8988T (cell line): ENCODE data around the gene BOC.
"Not testable (repeated sequence)": the region's sequence is repeated elsewhere in the genome, so short reads cannot be mapped to it uniquely, and the experiment has no call there.

Experiments
- DNase-seq: peaks from one replicate; pipeline ENCODE4 v3.0.0; 2011

The BOC gene, protein sequence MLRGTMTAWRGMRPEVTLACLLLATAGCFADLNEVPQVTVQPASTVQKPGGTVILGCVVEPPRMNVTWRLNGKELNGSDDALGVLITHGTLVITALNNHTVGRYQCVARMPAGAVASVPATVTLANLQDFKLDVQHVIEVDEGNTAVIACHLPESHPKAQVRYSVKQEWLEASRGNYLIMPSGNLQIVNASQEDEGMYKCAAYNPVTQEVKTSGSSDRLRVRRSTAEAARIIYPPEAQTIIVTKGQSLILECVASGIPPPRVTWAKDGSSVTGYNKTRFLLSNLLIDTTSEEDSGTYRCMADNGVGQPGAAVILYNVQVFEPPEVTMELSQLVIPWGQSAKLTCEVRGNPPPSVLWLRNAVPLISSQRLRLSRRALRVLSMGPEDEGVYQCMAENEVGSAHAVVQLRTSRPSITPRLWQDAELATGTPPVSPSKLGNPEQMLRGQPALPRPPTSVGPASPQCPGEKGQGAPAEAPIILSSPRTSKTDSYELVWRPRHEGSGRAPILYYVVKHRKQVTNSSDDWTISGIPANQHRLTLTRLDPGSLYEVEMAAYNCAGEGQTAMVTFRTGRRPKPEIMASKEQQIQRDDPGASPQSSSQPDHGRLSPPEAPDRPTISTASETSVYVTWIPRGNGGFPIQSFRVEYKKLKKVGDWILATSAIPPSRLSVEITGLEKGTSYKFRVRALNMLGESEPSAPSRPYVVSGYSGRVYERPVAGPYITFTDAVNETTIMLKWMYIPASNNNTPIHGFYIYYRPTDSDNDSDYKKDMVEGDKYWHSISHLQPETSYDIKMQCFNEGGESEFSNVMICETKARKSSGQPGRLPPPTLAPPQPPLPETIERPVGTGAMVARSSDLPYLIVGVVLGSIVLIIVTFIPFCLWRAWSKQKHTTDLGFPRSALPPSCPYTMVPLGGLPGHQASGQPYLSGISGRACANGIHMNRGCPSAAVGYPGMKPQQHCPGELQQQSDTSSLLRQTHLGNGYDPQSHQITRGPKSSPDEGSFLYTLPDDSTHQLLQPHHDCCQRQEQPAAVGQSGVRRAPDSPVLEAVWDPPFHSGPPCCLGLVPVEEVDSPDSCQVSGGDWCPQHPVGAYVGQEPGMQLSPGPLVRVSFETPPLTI

DNA sequence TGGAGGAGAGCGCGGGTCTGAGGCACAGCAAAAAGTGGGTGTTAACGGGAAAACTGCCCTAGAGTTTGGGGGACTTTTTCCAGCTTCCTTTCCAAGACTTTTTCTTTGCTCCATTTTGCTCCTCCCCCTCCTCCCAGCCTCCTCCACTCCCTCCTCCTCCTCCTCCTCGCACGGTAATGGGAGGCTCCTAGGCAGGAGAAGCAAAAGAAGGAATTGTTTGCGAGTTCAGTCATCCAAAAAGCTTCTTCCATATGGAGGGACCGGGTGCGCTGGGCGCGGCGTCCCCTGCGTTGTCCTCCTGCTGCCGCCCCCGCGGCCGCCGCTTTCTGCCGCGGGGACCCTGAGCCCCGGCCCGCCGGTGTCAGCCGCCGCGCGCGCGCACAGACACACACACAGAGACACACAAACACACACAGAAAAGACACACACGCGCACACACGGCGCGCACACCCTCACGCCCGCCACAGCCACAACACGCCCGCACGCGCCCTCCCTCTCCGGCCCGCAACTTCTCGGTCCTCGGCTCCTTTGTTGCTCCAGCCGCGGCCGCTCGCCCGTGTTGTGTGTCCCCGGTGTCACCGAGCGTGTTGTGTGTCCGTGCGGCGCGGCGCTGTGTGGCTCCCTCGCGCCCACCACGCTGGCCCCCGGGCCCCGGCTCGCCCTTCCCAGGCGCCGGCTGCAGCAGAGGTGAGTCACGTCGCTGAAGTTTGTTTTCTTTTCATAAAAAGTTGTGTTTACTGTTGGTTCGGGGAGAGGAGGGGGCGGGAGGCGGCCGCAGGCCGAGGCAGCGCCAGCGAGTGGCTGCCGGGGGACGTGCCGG, at the start of gene BOC:
Gene BOC, plus strand, starts transcription at position 228 of the 820 bp plus-strand sequence. CDS start 38,246 bp downstream, outside the sequence.
- DNase-seq = peak; percentile 53

DNA sequence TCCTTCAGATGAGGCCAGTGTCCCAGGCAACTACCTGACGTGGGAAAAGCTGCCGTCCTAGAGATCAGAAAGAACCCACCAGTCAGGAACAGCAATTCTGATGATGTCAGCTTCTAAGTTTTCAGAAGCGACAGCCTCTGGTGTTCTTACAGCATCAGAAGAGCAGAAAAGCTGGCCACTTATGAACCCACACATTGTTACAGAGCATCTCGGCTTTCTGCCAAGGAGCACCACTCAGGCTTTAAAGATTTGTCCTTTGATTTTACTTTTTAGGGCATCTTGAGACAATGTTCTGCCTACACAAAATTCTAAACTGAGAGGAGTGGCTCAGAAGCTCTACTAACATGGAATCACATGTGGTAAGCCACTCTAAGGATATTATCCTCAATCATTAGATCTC, 49.7 kb upstream of the BOC start:
- DNase-seq = no peak

GRCh38 chr3:113163152-113163551, 48.2 kb upstream of the BOC start:
- no peak for DNase-seq

GRCh38 chr3:113165841-113166240, 45.5 kb upstream of the BOC start:
- DNase-seq = no peak

DNA sequence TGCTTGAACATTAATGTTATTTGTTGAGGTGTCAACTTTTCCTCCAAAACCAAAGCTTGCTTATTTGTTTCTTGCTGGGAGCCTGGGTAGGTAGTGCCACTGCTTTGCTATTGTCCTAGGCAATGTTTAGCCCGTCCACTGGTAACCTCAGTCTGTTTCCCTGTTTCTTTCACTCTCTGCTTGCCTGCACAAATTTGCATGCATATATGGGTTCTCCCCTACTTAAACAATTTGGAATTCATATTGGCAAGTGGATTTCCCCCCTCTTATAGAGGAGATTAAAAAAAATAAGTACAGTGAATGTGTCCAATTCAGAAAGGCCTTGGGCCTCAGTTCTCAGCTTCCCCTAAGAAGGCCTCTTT, 45.0 kb upstream of the BOC start:
- no peak for DNase-seq

GRCh38 chr3:113166719-113167492, 44.5 kb upstream of the BOC start:
- no peak for DNase-seq

DNA sequence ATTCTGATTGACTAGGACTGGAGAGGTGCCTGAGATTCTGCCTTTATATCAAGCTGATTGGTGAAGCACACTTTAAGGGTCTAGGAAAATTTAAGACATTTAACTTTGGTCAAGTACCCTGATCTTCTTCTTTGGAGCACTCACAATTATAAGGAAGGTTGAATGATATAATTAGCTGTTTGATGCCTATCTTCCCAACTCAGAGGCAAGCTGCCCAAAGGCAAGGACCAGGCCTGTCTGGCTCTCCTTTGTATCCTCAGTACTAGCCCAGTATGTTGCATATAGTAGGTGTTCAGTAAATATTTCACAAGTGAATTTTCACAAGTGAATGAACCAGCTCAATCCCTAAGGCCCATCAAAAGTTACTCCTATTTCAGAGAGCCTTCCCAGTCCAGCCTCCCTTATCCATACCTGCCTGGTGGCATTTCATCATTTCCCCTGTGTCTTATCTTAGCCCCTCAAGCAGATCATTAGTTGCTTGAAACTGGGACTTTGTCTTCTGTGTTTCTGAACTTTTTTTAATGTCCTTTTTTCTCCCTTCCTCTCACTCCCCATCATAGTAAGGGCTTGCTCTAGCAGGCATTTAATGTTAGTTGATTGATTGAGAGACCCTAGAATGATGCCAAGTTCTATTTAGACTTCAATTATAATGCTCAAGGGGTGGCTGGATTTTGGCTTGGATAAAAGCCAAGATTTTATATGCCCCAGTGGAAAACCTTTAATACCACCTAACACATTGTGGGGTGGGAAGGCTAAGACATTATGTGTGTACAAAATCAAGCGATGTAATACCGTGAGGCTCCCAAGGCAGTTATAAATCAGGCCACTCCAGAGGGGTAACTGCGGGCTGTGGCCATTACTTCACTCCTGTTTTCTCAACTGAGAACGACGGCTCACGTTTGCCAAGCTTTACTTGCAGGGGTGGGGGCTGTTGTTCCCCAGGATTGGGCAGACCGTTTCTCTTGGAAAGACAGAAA, 43.2 kb upstream of the BOC start:
- DNase-seq = no peak

GRCh38 chr3:113169891-113170452, 41.4 kb upstream of the BOC start:
- DNase-seq = no peak

GRCh38 chr3:113170771-113171170, 40.6 kb upstream of the BOC start:
- DNase-seq = no peak

- not testable (repeated sequence) for DNase-seq
Observed at GRCh38 chr3:113171675-113172300, 39.6 kb upstream of the BOC start.

DNA sequence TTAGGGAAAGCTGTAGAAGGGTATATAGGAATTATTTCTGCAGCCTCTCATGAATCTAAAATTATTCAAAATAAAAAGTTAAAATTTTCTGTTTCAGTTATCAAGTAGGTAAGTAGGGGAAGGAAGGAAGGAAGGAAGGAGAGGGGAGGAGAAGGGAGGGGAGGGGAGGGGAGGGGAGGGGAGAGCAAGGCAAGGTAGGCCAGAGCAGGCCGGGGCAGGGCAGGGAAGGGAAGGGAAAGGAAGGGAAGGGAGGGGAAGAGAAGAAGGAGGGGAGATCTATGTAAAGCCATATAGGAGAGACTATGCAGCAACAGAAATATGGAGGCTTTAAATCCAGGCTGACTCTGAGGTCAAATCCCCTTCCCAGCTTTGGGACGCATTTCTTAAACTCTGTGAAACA, 38.3 kb upstream of the BOC start:
- DNase-seq = no peak

- DNase-seq = no peak
Observed at GRCh38 chr3:113174304-113174703, 37.1 kb upstream of the BOC start.

- no peak for DNase-seq
Observed at GRCh38 chr3:113174801-113175485, 36.4 kb upstream of the BOC start.

DNA sequence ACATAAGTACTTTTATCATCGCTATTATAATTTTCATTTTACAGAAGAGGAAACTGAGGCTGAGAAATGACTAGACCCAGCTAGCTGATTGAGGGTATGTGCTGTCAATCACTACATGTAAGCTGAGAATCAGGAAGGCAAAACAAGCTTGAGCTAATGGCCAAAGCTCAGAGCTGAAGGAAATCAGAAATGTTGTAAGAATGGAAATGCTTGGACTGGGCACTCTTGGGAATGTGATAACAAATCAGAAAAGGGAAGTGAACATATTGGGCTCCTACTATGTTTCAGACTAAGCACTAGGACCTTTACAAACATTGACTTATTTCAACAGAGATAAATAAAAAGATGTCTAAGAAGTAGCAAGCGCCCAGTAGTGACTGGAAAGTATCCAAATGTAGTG, 33.8 kb upstream of the BOC start:
- DNase-seq = no peak

- DNase-seq = no peak
Observed at GRCh38 chr3:113179235-113179824, 32.0 kb upstream of the BOC start.

DNA sequence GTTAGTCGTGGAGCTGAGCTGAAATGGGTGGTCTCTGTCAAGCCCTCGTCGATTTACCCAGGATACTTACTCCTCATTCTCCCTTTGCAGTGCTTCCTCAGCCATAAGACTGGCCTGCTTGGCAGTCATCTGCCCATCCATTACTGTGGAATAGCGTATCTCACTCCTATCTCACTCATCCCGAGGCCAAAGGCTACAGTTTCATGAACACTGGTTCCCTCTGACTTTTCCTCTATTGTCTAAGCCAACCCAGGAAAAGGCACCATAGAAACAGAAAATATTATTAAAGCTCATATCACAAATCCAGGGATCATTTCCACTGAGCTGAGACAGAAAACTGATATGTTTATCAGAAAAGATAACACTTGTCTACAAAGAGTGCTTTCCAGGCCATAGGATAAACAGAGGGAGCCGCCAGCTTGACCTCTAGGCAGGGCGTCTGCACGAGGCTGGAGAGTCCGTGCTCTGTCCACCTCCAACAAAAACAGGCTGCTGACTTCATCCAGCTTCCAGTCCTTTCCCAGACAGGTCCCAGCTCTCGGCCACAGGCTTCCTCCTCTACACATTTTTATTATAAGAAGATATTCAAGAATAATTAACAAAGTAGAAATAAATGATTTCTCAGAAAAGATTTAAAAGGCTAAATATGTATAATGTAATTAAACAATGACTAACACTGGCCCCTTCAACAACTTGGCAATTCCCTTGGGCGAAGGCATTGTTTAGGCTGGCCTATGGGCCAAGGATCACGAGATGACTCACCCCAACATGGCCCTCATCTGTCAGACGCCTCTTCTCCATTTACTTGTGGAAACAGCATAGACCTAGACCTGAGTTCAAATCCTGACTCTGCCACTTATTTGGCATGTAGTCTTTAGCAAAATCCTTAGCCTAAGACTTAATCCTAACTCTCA, 27.4 kb upstream of the BOC start:
- no peak for DNase-seq

DNA sequence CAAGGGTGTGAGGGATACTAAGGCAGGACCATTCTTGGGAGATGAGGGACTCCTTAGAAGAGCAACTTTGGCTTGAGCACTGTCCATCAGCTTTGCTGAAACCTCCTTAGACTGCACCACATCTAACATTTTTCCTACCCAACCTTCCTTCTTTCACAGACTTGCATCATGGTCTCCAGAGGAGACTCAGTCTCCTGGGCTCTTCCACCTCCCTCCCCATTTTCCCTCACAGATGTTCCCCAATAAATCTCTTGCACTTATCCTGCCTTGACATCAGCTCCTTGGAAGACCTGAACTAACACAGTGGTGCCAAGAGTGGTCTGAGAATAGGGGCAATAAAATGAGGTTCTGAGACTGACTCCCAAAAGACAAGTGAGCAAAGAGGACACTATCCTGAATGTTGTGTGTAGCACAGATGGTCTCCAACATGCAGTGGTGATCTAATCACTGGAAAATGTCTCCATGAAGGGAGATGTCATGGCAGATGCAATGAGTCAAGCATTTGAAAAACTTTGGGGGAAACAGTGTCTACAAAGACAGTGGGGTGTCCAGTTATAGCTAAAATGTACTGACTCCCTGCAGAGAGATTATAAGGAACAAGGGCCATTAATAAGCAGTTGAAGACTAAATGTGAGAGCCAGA, 26.0 kb upstream of the BOC start:
- no peak for DNase-seq
